ENCODE measurements around the gene ARHGDIB.

Gene ARHGDIB

DNA sequence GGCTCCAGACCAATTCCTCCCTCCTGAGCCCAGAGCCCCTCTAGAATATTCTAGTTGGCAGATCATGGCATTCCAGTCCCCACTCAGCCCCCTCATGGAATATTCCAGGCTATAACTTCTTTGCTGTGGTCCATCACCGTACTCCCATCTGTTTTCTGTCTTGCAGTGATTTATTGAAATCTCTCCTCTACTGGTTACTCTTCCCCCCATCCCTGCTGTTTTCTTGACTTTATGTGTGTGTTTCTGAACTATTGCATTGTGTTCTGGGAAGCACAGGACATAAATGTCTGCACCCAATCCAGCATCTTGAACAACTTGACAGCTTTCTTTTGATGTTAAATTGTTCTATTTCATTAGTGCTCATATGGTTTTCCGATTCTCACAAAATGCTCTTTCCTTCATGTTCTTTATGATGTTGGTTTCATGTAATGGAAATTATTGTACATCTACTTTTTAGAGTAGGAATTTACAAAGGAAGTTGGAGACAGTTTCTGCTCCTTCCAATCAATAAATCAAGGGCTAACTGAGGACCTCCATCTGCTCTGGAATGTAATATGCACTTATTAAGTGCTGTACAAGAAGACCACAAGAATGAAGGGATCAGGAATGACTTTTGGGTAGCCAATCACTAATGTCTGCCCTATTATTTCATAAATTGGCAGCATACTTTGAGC is 37.8 kb upstream of the ARHGDIB start:
- H3K23ac ChIP-seq (ENCODE audit: low read length in 2 of 2), result no peak overlapping the region
- no CpG with 5 or more reads among the region's 2 CpGs for WGBS
- H3K9ac ChIP-seq (ENCODE audit: low read length), result no peak overlapping the region
- H3K27ac ChIP-seq (ENCODE audit: low read length, poor library complexity, severe bottlenecking), result no peak overlapping the region
- H3K18ac ChIP-seq (ENCODE audit: low read depth in 1 of 2, low read length in 2 of 2), result peak overlapping the region in 1 of 2 experiments; percentile 58
- no peak overlapping the region for H4K91ac ChIP-seq (ENCODE audit: low read length)
- H2AFZ ChIP-seq (ENCODE audit: low read depth, low read length), result no peak overlapping the region
- peak; percentile 49 for DNase-seq
- no peak overlapping the region for H2BK5ac ChIP-seq (ENCODE audit: low read depth, low read length, poor library complexity, severe bottlenecking)
- H2BK15ac ChIP-seq (ENCODE audit: low read depth, poor library complexity, severe bottlenecking), result no peak overlapping the region
- peak overlapping the region; percentile 55 for H2AK5ac ChIP-seq (ENCODE audit: low read length, severe bottlenecking)
- H3K79me1 ChIP-seq (replicated peaks; ENCODE audit: low read length, poor library complexity, severe bottlenecking), result no peaks in the 10 kb centered on the region
- H3K4me2 ChIP-seq (ENCODE audit: low read length, poor library complexity, severe bottlenecking), result no peak overlapping the region
- no peak overlapping the region for H4K8ac ChIP-seq (ENCODE audit: low read length)
- H3K36me3 ChIP-seq (ENCODE audit: control insufficient read depth in 1 of 2, insufficient read depth in 2 of 2, low read depth in 1 of 2, low read length in 2 of 2), result no peaks in the 10 kb centered on the region
- H3K4me1 ChIP-seq (ENCODE audit: control insufficient read depth, insufficient read depth, low read depth, low read length), result peaks cover 4% of the 10 kb centered on the region
- H2BK12ac ChIP-seq (ENCODE audit: low read length in 2 of 2), result no peak overlapping the region
- no peak overlapping the region for H3K4me3 ChIP-seq (ENCODE audit: insufficient read depth in 1 of 2, low read depth in 1 of 2, low read length in 2 of 2)
- H3K4ac ChIP-seq (ENCODE audit: low read depth in 1 of 2, low read length in 2 of 2), result no peak overlapping the region
- peaks cover 0 to 3% of the 10 kb centered on the region in 2 experiments for H3K27me3 ChIP-seq (ENCODE audit: control insufficient read depth in 1 of 2, insufficient read depth in 1 of 2, low read length in 2 of 2)
- no peak overlapping the region for H3K14ac ChIP-seq (ENCODE audit: low read length in 2 of 2)
- H2BK120ac ChIP-seq (ENCODE audit: low read depth, low read length), result no peak overlapping the region
- no peaks in the 10 kb centered on the region for H3K9me3 ChIP-seq (ENCODE audit: control insufficient read depth, low read length)

DNA sequence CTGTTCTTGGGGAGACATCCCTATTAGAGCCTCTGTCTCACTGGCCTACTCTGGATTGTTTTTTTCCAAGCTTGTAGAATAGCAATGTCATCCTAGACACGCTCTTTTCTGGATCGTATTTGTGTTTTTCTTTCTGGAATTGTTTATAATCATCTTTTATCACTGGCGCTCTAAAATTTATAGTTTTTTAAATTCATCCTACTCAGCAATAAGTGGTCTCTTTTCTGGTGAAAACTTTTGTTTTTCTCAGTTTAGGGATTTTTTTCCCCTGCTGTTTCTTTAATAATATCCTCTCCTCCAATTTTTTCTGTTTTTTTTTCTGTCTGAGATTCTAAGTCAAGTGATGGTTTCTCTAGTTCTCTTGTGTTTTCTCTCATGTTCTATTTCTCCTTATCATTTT is 36.6 kb upstream of the ARHGDIB start:
- no peak overlapping the region for H2BK12ac ChIP-seq (ENCODE audit: low read length in 2 of 2)
- no peak overlapping the region for H2BK120ac ChIP-seq (ENCODE audit: low read depth, low read length)
- H4K91ac ChIP-seq (ENCODE audit: low read length), result no peak overlapping the region
- no peak overlapping the region for H3K18ac ChIP-seq (ENCODE audit: low read depth in 1 of 2, low read length in 2 of 2)
- H3K4me1 ChIP-seq (ENCODE audit: control insufficient read depth, insufficient read depth, low read depth, low read length), result peaks cover 8% of the 10 kb centered on the region
- H3K9me3 ChIP-seq (ENCODE audit: control insufficient read depth, low read length), result no peaks in the 10 kb centered on the region
- no peak overlapping the region for H2AK5ac ChIP-seq (ENCODE audit: low read length, severe bottlenecking)
- no peak overlapping the region for H2AFZ ChIP-seq (ENCODE audit: low read depth, low read length)
- no peak overlapping the region for H3K4ac ChIP-seq (ENCODE audit: low read depth in 1 of 2, low read length in 2 of 2)
- no peak overlapping the region for H3K4me2 ChIP-seq (ENCODE audit: low read length, poor library complexity, severe bottlenecking)
- no CpG with 5 or more reads among the region's 3 CpGs for WGBS
- no peak overlapping the region for H3K23ac ChIP-seq (ENCODE audit: low read length in 2 of 2)
- DNase-seq, result no peak
- no peak overlapping the region for H3K4me3 ChIP-seq (ENCODE audit: insufficient read depth in 1 of 2, low read depth in 1 of 2, low read length in 2 of 2)
- H2BK5ac ChIP-seq (ENCODE audit: low read depth, low read length, poor library complexity, severe bottlenecking), result no peak overlapping the region
- H2BK15ac ChIP-seq (ENCODE audit: low read depth, poor library complexity, severe bottlenecking), result no peak overlapping the region
- H3K14ac ChIP-seq (ENCODE audit: low read length in 2 of 2), result no peak overlapping the region
- H3K36me3 ChIP-seq (ENCODE audit: control insufficient read depth in 1 of 2, insufficient read depth in 2 of 2, low read depth in 1 of 2, low read length in 2 of 2), result no peaks in the 10 kb centered on the region
- H3K27me3 ChIP-seq (ENCODE audit: control insufficient read depth in 1 of 2, insufficient read depth in 1 of 2, low read length in 2 of 2), result no peaks in the 10 kb centered on the region
- no peaks in the 10 kb centered on the region for H3K79me1 ChIP-seq (replicated peaks; ENCODE audit: low read length, poor library complexity, severe bottlenecking)
- H3K9ac ChIP-seq (ENCODE audit: low read length), result no peak overlapping the region
- H3K27ac ChIP-seq (ENCODE audit: low read length, poor library complexity, severe bottlenecking), result no peak overlapping the region
- H4K8ac ChIP-seq (ENCODE audit: low read length), result no peak overlapping the region

DNA sequence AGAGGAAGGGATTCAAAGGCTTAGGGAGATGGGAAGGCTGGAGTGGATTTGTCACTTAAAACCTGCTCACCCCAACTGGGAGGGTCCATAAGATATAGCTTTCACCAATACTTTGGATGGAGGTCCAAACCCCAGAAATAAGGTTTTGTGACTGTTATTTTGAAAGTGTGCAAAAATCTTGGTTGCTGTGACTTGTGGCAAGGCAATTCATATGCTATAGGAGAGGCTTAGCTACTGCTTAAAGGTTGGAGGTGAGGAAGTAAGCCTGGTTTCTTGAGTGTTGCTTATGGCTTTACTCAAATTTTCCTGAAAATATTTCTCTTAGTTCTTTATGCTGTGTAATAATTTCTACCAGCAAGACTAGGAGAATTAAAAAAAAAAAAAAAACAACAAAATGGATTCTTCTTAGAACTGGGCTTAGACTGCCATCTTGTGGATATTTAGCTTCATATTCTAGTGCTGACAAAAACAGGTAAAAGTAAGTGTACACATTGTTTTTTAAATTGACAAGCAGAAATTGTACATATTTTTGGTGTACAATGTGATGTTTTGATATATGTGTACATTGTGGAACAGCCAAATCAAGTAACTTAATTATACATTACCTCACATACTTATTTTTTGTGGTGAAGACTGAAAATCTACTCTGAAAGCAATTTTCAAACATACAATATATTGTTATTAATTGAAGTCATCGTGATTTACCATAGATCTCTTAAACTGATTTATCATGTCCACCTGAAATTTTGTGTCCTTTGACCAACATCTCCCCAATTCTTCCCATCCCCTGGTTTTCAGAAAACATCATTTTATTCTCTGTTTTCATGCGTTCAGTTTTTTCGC is 34.4 kb upstream of the ARHGDIB start:
- no peak overlapping the region for H2BK5ac ChIP-seq (ENCODE audit: low read depth, low read length, poor library complexity, severe bottlenecking)
- 90% methylated on average over 1 of the region's 3 CpGs for WGBS
- H2AFZ ChIP-seq (ENCODE audit: low read depth, low read length), result no peak overlapping the region
- peak; percentile 76 for DNase-seq
- no peak overlapping the region for H4K8ac ChIP-seq (ENCODE audit: low read length)
- H3K4me1 ChIP-seq (ENCODE audit: control insufficient read depth, insufficient read depth, low read depth, low read length), result peaks cover 4% of the 10 kb centered on the region
- H4K91ac ChIP-seq (ENCODE audit: low read length), result no peak overlapping the region
- no peak overlapping the region for H2BK120ac ChIP-seq (ENCODE audit: low read depth, low read length)
- H3K4ac ChIP-seq (ENCODE audit: low read depth in 1 of 2, low read length in 2 of 2), result peak overlapping the region in 1 of 2 experiments; percentile 44
- H3K23ac ChIP-seq (ENCODE audit: low read length in 2 of 2), result no peak overlapping the region
- no peak overlapping the region for H2BK15ac ChIP-seq (ENCODE audit: low read depth, poor library complexity, severe bottlenecking)
- H3K27ac ChIP-seq (ENCODE audit: low read length, poor library complexity, severe bottlenecking), result no peak overlapping the region
- H3K18ac ChIP-seq (ENCODE audit: low read depth in 1 of 2, low read length in 2 of 2), result no peak overlapping the region
- peak overlapping the region in 1 of 2 experiments; percentile 14 for H2BK12ac ChIP-seq (ENCODE audit: low read length in 2 of 2)
- no peak overlapping the region for H2AK5ac ChIP-seq (ENCODE audit: low read length, severe bottlenecking)
- no peak overlapping the region for H3K9ac ChIP-seq (ENCODE audit: low read length)
- no peaks in the 10 kb centered on the region for H3K9me3 ChIP-seq (ENCODE audit: control insufficient read depth, low read length)
- no peak overlapping the region for H3K4me2 ChIP-seq (ENCODE audit: low read length, poor library complexity, severe bottlenecking)
- no peak overlapping the region for H3K14ac ChIP-seq (ENCODE audit: low read length in 2 of 2)
- no peak overlapping the region for H3K4me3 ChIP-seq (ENCODE audit: insufficient read depth in 1 of 2, low read depth in 1 of 2, low read length in 2 of 2)
- H3K36me3 ChIP-seq (ENCODE audit: control insufficient read depth in 1 of 2, insufficient read depth in 2 of 2, low read depth in 1 of 2, low read length in 2 of 2), result no peaks in the 10 kb centered on the region
- no peaks in the 10 kb centered on the region for H3K79me1 ChIP-seq (replicated peaks; ENCODE audit: low read length, poor library complexity, severe bottlenecking)
- H3K27me3 ChIP-seq (ENCODE audit: control insufficient read depth in 1 of 2, insufficient read depth in 1 of 2, low read length in 2 of 2), result no peaks in the 10 kb centered on the region

DNA sequence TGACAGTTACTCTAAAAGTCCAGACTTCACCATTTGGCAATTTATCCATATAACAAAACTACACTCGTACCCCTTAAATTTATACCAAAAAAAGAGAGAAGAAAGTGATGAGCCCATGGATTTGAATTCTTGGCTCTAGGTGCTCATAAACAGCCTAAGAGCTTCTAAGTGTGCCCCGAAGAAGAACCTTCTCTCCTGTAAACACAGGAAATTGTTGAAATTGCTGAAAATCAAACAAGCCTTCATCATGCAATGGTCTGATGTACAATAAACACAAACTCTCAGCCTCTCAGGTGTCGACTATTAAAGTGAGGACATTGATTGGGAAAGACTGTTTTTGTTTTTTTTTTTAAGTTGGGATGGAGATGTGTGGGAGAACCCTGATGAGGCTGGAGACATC is 33.2 kb upstream of the ARHGDIB start:
- H2BK12ac ChIP-seq (ENCODE audit: low read length in 2 of 2), result no peak overlapping the region
- peak overlapping the region; percentile 7 for H3K9ac ChIP-seq (ENCODE audit: low read length)
- no peaks in the 10 kb centered on the region for H3K27me3 ChIP-seq (ENCODE audit: control insufficient read depth in 1 of 2, insufficient read depth in 1 of 2, low read length in 2 of 2)
- H3K79me1 ChIP-seq (replicated peaks; ENCODE audit: low read length, poor library complexity, severe bottlenecking), result no peaks in the 10 kb centered on the region
- no peak overlapping the region for H2AK5ac ChIP-seq (ENCODE audit: low read length, severe bottlenecking)
- no peak overlapping the region for H2BK15ac ChIP-seq (ENCODE audit: low read depth, poor library complexity, severe bottlenecking)
- no peak overlapping the region for H3K4me2 ChIP-seq (ENCODE audit: low read length, poor library complexity, severe bottlenecking)
- H3K14ac ChIP-seq (ENCODE audit: low read length in 2 of 2), result no peak overlapping the region
- no peaks in the 10 kb centered on the region for H3K36me3 ChIP-seq (ENCODE audit: control insufficient read depth in 1 of 2, insufficient read depth in 2 of 2, low read depth in 1 of 2, low read length in 2 of 2)
- H3K18ac ChIP-seq (ENCODE audit: low read depth in 1 of 2, low read length in 2 of 2), result no peak overlapping the region
- H3K4me1 ChIP-seq (ENCODE audit: control insufficient read depth, insufficient read depth, low read depth, low read length), result peaks cover 4% of the 10 kb centered on the region
- no peak overlapping the region for H2AFZ ChIP-seq (ENCODE audit: low read depth, low read length)
- H3K9me3 ChIP-seq (ENCODE audit: control insufficient read depth, low read length), result no peaks in the 10 kb centered on the region
- H3K4me3 ChIP-seq (ENCODE audit: insufficient read depth in 1 of 2, low read depth in 1 of 2, low read length in 2 of 2), result no peak overlapping the region
- WGBS, result no CpG with 5 or more reads among the region's 3 CpGs
- H2BK5ac ChIP-seq (ENCODE audit: low read depth, low read length, poor library complexity, severe bottlenecking), result no peak overlapping the region
- H2BK120ac ChIP-seq (ENCODE audit: low read depth, low read length), result no peak overlapping the region
- H3K27ac ChIP-seq (ENCODE audit: low read length, poor library complexity, severe bottlenecking), result no peak overlapping the region
- H4K91ac ChIP-seq (ENCODE audit: low read length), result no peak overlapping the region
- H3K23ac ChIP-seq (ENCODE audit: low read length in 2 of 2), result no peak overlapping the region
- peak; percentile 35 for DNase-seq
- H3K4ac ChIP-seq (ENCODE audit: low read depth in 1 of 2, low read length in 2 of 2), result peak overlapping the region in 1 of 2 experiments; percentile 53
- H4K8ac ChIP-seq (ENCODE audit: low read length), result no peak overlapping the region
